AG09319 (cell line): Measurements from ENCODE around the gene SLC16A5.

Experiments used
- DNase-seq: peaks from one replicate; pipeline ENCODE4 v3.0.0-alpha.2; 2010; ENCODE audit warnings: low read depth; ENCODE audit errors: extremely low read depth
- CTCF ChIP-seq: IDR thresholded peaks from 2 replicates; pipeline ENCODE4 v1.5.1; 2011; ENCODE audit warnings: low read depth, mild to moderate bottlenecking, inconsistent platforms, low read length, moderate library complexity

SLC16A5 gene

GRCh38 chr17:75146592-75146991 is 58.8 kb downstream of the SLC16A5 start:
- TF ChIP-seq CTCF = no peak
- DNase-seq = no peak

- DNase-seq = no peak
- TF ChIP-seq CTCF = no peak
Measured at GRCh38 chr17:75147878-75148546, 60.3 kb downstream of the SLC16A5 start.

GRCh38 chr17:75151930-75152329 is 64.2 kb downstream of the SLC16A5 start:
- no peak for TF ChIP-seq CTCF
- no peak for DNase-seq

GRCh38 chr17:75152523-75152921 is 64.8 kb downstream of the SLC16A5 start:
- DNase-seq = no peak
- TF ChIP-seq CTCF = no peak

GRCh38 chr17:75152922-75153779 is 65.4 kb downstream of the SLC16A5 start:
- TF ChIP-seq CTCF = no peak

GRCh38 chr17:75153780-75154194 is 66.0 kb downstream of the SLC16A5 start:
- TF ChIP-seq CTCF = no peak
- no peak for DNase-seq

More at GRCh38 chr17:75152922-75153779, 65.4 kb downstream of the SLC16A5 start:
- no peak for DNase-seq
